Measurements from ENCODE around the gene NPAT. TPM values are rescaled to one million over a fixed set of nuclear protein-coding genes. Genes with fewer than 3 reads are reported as not detected.

NPAT gene
- total and polyA plus RNA-seq, 2 of the 4 experiments (the other 2 are of a cell fraction), result 3.1 to 10.6 TPM

- no peak overlapping the region for H3K9ac ChIP-seq (ENCODE audit: low read depth, low read length)
- ATAC-seq (ENCODE audit: low read depth), result no peak
- no peak overlapping the region for H3K4me2 ChIP-seq (ENCODE audit: low read depth, low read length)
- no peak overlapping the region for H2AK9ac ChIP-seq (replicated peaks; ENCODE audit: low read depth, low read length, poor library complexity)
- H2BK20ac ChIP-seq (ENCODE audit: low read depth, low read length), result no peak overlapping the region
- no peak overlapping the region for H3K4ac ChIP-seq (ENCODE audit: low read depth, low read length)
- no peaks in the 10 kb centered on the region for H3K79me1 ChIP-seq (ENCODE audit: low read depth in 1 of 2, low read length in 2 of 2)
- no peak for DNase-seq
- H2BK15ac ChIP-seq (ENCODE audit: low read depth, low read length), result no peak overlapping the region
- H3K14ac ChIP-seq (replicated peaks; ENCODE audit: low read depth, low read length), result no peak overlapping the region
- H4K8ac ChIP-seq (ENCODE audit: low read depth in 2 of 2, low read length in 2 of 2), result no peak overlapping the region
- no TSS peak for BruUV-seq (replicated peaks)
- H3K36me3 ChIP-seq (ENCODE audit: control insufficient read depth, insufficient read depth, low read length), result peaks cover 16% of the 10 kb centered on the region
- no peak overlapping the region for H3K4me3 ChIP-seq (ENCODE audit: insufficient read depth, low read depth, low read length)
- no peak overlapping the region for H3K27ac ChIP-seq (ENCODE audit: insufficient read depth, low read length)
- TF ChIP-seq MXI1 (IDR thresholded peaks at IDR 0.05; ENCODE audit: borderline replicate concordance, low read depth, low read length), result no peak
- no peak for TF ChIP-seq MAZ (IDR thresholded peaks at IDR 0.05; ENCODE audit: borderline replicate concordance, low read depth, low read length)
- TF ChIP-seq, protein P1, sequence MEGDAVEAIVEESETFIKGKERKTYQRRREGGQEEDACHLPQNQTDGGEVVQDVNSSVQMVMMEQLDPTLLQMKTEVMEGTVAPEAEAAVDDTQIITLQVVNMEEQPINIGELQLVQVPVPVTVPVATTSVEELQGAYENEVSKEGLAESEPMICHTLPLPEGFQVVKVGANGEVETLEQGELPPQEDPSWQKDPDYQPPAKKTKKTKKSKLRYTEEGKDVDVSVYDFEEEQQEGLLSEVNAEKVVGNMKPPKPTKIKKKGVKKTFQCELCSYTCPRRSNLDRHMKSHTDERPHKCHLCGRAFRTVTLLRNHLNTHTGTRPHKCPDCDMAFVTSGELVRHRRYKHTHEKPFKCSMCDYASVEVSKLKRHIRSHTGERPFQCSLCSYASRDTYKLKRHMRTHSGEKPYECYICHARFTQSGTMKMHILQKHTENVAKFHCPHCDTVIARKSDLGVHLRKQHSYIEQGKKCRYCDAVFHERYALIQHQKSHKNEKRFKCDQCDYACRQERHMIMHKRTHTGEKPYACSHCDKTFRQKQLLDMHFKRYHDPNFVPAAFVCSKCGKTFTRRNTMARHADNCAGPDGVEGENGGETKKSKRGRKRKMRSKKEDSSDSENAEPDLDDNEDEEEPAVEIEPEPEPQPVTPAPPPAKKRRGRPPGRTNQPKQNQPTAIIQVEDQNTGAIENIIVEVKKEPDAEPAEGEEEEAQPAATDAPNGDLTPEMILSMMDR (conservative IDR thresholded peaks at IDR 0.05; ENCODE audit: low read depth, low read length), result no peak
- TF ChIP-seq USF2 (IDR thresholded peaks at IDR 0.05; ENCODE audit: low read depth, low read length), result no peak
- no peak for TF ChIP-seq POLR2A (IDR thresholded peaks at IDR 0.05; ENCODE audit: low read depth, low read length)
- TF ChIP-seq NFE2L2 (IDR thresholded peaks at IDR 0.05; ENCODE audit: low read depth, low read length), result no peak
- no peak for TF ChIP-seq ELK1 (IDR thresholded peaks at IDR 0.05; ENCODE audit: borderline replicate concordance, low read depth, low read length)
- no peak for TF ChIP-seq RCOR1 (IDR thresholded peaks at IDR 0.05; ENCODE audit: insufficient replicate concordance, low read length)
- TF ChIP-seq RAD21 (IDR thresholded peaks at IDR 0.05; ENCODE audit: low read length), result no peak
- no peak overlapping the region for H4K5ac ChIP-seq (ENCODE audit: low read depth, low read length)
- no peaks in the 10 kb centered on the region for H3K4me1 ChIP-seq (ENCODE audit: control insufficient read depth, insufficient read depth, low read length)
- no peaks in the 10 kb centered on the region for H3K27me3 ChIP-seq (ENCODE audit: control insufficient read depth, insufficient read depth, low read length)
- no peak overlapping the region for H3K23ac ChIP-seq (ENCODE audit: low read depth, low read length)
- H2BK120ac ChIP-seq (ENCODE audit: low read depth, low read length), result no peak overlapping the region
- no peak overlapping the region for H2BK5ac ChIP-seq (ENCODE audit: low read depth, low read length, poor library complexity, severe bottlenecking)
- no peak overlapping the region for H3K18ac ChIP-seq (ENCODE audit: low read depth, low read length)
- POLR2A ChIA-PET (ENCODE audit: unreplicated experiment), result no interaction called here
- dilution Hi-C loops (cut with HindIII; ENCODE audit: low sequenced_read_pairs, unreplicated experiment), result no loop called here
- intact Hi-C loops (cut with micrococcal nuclease), result no loop called here
- CTCF ChIA-PET, result interaction anchor here (0.6 kb wide), 1 partner anchor 246 kb away, joined by 7 read pairs; no protein-coding TSS in a partner anchor
- H3K9me1 ChIP-seq (ENCODE audit: insufficient read depth, low read length), result no peaks in the 10 kb centered on the region
- no peaks in the 10 kb centered on the region for H4K20me1 ChIP-seq (ENCODE audit: insufficient read depth, low read length)
- no peak overlapping the region for H2AFZ ChIP-seq (replicated peaks; ENCODE audit: low read length, poor library complexity)
- H3K56ac ChIP-seq (ENCODE audit: extremely low read depth, insufficient read depth, low read length), result no peak overlapping the region
- no peak overlapping the region for H4K91ac ChIP-seq (ENCODE audit: insufficient read depth, low read depth, low read length)
- in situ Hi-C loops (cut with MboI; ENCODE audit: low sequenced_read_pairs), result no loop called here
- no peak overlapping the region for H2AK5ac ChIP-seq (ENCODE audit: low read depth, low read length)
- no peaks in the 10 kb centered on the region for H3K9me3 ChIP-seq (ENCODE audit: control insufficient read depth, insufficient read depth, low read length)
- no CpG with 5 or more reads among the region's 5 CpGs for WGBS, 2 experiments (ENCODE audit: extremely low coverage in 2 of 2, insufficient read length in 1 of 2)
Measured at GRCh38 chr11:108177570-108177969, 44.9 kb downstream of the NPAT start.
